Fibroblast of peridontal ligament (primary cell): Measurements from ENCODE around the gene TFB2M.

Source experiments
- DNase-seq: peaks from one replicate; pipeline ENCODE4 v3.0.0-alpha.2; 2010; ENCODE audit errors: extremely low read depth

Gene TFB2M

DNA sequence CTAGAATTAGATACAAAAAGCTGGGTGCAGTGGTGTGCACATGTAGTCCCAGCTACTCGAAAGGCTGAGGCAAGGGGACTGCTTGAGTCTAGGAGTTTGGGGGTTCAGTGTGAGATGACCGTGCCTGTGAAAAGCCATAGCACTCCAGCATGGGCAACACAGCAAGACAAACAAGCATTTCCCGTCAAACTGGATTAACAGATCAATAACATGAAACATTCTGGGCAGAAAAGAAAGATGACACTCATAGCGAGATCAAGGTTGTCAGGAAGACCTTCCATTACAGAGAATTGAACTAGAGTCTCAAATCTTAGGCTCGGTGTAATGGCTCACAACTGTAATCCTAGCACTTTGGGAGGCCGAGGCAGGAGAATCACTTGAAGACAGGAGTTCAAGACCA is 14.0 kb downstream of the TFB2M start:
- DNase-seq = no peak

DNA sequence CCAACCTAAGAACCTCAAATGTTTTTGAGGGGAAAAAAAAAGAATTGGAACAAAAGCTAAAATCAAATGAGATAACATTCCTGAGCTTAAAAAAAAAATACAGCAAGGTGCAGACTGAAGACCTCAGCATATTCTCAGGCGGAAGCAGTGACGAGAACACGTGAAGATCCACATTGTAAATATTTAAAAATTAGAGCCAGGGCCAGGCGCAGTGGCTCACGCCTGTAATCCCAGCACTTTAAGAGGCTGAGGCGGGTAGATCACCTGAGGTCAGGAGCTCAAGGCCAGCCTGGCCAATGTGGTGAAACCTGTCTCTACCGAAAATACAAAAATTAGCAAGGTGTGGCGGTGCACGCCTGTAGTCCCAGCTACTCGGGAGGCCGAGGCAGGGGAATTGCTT is 15.7 kb downstream of the TFB2M start:
- DNase-seq = no peak

DNA sequence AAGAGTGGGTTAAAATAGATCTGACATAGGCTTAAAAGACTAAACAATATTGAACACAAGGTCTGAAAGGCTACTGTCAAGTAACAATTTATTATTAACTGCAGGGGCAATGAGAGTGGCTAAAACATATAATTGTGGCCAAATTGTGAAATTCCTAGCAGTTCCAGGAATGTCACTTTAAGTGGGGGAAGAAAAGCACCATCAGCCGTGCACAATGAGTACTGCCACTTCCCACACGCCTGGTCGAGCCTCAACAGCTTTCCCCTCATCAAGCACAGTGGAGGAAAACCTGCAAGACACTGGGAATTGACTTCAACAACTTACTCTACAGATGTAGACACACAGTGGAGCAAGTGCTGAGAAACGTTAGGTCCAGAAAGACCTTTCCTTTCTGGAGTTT is 16.4 kb downstream of the TFB2M start:
- no peak for DNase-seq

DNA sequence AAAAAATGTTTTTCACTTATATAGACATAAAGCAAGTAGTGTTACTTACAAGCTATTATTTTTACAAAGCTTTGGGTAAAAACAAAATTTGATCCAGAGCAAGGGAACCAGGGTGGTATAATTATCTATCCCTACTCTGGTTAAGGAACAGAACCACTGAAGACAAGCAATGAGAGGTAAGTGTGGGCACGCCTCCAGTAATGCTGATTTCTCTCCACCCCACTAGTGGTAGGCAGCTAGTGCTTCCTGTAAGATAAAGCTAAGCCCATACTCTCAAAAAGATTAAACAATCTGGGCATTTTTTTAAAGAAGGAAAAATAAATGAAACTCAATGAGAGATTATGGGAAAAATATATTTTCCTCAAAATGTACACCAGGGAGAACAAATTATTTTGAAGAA is 22.1 kb downstream of the TFB2M start:
- no peak for DNase-seq

DNA sequence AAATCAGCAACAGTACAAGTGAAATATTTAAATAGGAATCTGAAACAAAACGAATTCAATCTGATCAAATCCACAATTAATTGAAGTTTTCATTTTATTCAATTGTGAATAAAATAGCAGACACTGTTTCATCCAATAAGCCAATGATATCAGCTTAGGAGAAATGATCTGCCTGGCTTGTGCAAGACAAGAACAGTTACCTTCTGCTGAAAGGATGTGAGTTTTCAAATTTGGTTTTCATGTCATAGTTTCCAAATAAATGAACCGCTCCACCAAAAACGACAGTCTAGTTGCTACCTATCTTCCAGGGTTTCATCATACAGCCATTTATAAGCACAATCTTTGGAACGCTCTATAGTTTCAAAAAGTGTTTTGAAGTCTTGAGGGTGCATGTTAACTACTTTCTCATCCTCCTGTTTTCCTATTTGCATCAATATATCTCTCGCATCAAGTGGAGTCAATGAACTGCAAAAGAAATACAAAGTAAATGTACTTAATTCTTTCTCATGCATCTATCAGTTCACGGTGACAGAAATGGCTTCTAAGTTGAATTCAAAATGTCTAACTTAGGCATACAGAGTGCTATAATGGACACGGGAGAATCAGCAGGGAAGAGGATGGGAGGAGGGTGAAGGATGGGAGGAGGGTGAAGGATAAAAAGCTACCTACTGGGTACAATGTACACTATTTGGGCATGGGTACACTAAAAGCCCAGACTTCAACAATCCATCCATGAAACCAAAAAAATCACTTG is 25.1 kb downstream of the TFB2M start:
- no peak for DNase-seq

DNA sequence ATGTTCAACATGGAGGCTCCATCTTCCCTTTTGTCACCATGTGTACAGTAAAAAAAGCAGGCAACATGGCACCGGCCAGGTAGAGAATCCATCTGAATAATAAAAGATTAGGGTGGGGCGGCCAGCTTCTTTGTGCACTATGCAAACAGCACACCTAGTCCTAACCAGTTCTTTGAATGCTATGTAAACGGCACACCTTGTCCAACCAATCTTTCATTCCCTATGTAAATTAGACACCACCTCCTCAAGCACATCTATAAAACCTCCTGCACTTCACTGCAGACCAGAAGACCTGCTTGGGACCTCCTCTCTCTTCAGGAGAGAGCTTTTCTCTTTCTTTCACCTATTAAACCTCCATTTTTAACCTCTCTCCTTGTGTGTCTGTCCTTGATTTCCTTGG is 28.2 kb downstream of the TFB2M start:
- DNase-seq = no peak

DNA sequence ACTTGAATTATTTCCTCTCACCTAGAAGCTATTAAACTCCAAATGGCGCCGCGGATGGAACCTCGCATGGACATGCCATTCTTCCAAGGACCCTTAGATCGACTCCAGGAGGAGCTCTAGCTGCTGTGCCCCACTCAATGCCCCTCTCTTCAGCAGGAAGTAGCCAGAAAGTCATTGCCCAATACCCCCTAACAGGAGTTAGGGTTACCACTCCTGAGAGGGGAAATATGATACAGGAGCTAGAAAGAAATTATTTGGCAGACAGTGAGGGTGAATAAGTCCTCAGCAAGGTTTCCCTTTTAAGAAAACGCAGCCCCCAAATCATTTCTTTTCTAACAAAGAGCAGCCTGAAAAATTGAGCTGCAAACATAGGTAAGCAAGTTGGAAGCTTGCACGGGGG is 28.6 kb downstream of the TFB2M start:
- DNase-seq = no peak

DNA sequence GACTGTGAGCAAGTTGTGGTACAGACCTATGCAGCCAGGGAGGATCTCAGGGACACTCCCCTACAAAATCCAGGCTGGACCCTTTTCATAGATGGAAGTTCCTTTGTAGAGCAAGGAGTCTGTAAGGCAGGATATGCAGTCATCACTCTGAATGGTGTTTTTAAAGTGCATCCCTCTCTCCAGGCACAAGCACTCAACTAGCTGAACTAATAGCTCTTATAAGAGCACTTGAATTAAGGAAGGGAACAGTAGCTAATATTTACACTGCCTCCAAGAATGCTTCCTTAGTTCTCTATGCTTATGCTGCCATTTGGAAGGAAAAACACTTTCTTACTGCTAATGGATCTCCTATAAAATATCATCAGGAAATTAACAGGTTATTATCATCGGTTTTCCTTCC is 31.9 kb downstream of the TFB2M start:
- DNase-seq = no peak

DNA sequence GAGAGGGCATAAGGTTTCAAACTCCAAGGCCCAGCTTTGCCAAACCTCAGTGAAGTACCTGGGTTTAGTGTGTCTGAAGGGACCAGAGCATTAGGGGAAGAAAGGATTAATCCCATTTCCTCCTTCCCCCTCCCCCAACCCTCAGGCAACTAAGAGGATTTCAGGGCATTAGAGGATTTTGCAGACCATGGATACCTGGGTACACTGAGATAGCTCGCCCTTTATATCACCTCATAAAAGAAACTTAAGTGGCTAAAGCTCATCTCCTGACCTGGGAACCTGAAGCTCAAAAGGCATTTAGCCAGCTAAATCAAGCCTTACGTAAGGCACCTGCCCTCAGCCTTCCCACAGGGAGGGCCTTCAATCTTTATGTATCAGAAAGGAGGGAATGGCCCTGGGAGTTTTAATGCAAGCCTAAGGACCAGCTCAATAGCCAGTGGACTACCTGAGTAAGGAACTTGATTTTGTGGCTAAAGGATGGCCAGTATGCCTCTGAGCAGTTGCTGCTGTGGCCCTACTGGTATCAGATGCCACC is 32.6 kb downstream of the TFB2M start:
- DNase-seq = no peak

DNA sequence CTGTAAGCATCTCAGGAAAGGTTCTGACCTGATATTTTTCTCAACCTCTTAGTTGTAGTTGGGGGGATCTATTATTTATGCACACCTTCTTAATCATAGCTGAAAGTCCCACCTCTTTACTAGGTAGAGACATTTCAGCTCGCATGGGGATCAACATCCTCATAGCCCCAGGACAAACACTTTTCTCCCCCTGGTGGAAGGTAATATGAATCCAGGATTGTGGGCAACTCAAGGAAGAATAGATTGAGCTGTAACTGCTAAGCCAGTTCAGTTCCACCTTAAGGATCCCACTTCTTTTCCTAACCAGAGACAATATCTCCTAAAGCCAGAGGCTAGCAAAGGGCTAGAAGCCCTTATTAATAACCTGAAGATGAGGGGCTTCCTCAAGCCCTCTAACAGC is 33.5 kb downstream of the TFB2M start:
- no peak for DNase-seq

DNA sequence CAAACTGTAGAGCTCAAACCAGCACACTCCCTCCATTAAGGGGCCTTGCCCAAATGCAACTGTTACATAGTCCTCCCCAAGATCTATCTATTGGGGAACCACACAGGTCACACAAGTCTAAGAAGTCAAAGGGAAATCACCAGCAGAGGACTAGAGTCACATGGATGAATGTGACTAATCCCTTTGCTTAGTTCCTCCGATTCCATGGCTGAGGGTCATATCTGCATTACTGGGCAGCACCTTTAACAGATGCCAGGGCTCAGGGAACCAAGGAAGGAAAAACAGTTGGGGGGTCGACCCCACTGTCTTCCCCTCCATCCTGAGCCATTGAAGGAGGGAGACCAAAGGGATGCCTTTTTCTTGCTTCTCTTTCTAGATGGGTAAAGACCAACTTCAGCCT is 35.6 kb downstream of the TFB2M start:
- no peak for DNase-seq

DNA sequence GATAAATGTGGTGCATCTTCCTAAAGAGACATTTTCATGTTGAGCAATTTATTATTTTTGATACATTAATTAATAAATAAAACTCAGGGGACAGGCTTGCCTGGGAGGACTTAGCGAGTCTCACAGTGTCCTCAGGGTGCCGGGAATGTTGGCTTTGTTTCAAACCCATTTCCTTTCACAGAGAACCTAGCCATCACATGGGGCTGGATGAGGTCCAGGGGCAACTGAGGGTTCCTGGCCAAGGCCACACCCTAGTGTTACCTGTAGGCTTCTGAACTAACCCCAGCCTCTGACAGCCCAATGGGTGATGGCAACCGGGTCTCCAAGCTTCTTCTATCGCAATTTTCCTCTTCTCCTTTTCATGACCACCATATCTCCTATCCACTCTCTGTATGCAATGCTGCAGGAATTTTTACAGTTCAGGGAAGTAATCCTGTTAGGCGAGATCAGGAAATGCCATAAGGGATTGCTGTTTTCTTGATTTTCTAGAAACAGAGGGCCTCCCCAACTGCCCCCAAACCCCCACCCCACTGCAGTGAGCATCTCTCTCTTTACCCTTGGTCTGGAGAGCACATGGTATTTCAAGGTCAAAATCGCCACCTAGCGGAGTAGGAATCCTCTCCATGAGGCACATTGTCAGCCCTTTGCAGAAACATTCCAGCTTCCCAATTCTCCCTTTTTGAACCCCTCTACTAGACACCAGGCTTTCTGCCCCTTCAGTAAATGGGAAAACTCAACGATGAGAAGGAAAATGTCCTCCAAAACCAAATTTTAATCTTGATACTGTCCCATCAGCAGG is 36.9 kb downstream of the TFB2M start:
- DNase-seq = no peak

DNA sequence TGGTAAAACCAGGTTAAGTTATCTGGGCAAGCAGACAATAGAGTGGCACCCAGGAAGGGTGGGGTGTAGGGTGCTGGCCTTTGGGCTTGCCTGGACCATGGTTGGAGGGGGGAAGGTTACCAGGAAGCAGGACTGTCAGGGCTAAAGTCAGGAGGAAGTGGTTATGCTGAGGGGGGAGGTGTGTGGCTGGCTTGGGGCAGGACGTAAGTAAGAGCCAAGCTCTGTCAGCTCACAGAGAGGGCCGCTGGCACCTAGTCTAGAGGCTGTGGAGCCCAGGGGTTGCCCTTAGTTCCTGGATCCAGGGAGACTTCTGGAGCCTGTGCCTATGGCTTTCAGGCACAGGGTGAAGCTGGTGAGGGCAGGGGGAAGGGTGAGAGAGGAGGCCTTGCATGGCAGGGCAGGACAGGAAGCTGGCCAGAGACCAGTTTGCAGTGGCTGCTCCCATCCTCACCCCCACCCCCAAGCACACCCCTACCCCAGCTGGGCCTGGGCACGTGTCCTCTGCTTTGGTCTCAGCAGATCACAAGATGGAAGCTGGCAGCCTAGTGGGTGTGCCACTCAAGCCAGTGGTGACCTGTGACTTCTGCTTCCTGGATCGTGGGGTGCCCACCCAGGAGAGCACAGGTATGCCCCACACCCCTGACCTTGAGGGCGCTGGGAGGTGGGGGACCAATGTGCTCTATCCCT is 38.5 kb downstream of the TFB2M start:
- no peak for DNase-seq

DNA sequence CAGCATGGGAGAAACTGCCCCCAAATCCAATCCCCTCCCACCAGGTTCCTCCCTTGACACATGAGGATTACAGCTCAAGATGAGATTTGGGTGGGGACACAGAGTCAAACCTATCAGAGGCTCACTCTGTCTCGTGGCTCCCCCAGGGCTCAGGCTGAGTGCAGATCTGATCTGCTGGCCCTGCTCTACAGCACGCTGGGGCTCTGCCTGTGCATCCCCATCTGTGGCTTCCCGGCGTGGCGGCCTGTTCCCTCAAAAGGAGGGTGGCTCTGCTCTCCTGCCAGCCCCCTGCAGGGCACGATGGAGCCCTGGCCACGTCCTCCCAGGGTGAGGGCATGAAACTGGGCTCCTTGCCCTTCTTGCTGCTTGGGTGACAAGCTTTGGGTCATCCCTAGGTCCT is 39.1 kb downstream of the TFB2M start:
- no peak for DNase-seq

DNA sequence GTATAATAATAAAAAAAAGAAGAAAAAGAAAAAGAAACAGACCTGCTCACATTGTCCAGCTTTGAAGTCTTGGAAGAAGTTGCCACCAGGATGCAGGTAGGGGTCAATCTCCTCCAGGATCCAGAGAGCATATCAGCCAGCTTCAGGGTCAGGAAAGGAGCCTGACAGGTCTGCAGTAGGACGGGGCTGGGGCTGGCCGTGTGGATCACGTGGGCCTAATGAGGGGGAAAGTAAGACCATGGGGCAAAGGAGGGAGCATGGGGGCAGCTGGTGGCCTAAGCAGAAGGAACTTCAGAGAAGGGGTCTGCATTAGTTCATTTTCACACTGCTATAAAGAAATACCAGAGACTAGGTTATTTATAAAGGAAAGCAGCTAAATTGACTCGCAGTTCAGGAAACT is 39.7 kb downstream of the TFB2M start:
- DNase-seq = no peak

DNA sequence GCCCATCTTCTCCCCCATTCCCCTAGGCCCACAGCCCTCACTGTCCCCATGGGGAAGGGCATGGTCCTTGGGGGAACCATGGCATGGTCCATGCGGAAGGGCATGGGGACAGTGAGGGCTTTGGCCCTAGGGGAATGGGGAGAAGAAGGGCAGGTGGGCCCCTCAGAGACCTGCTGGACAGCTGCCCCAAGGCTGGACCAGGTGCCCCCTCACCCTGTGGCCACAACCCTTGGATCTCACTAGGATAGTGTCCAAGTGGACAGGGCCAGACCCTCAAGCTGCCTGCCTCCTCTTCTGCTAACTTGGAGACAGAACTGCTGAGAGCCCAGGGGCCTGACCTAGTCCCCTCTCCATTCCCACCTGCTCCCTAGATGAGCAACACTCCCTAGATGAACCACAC is 46.5 kb downstream of the TFB2M start:
- no peak for DNase-seq

DNA sequence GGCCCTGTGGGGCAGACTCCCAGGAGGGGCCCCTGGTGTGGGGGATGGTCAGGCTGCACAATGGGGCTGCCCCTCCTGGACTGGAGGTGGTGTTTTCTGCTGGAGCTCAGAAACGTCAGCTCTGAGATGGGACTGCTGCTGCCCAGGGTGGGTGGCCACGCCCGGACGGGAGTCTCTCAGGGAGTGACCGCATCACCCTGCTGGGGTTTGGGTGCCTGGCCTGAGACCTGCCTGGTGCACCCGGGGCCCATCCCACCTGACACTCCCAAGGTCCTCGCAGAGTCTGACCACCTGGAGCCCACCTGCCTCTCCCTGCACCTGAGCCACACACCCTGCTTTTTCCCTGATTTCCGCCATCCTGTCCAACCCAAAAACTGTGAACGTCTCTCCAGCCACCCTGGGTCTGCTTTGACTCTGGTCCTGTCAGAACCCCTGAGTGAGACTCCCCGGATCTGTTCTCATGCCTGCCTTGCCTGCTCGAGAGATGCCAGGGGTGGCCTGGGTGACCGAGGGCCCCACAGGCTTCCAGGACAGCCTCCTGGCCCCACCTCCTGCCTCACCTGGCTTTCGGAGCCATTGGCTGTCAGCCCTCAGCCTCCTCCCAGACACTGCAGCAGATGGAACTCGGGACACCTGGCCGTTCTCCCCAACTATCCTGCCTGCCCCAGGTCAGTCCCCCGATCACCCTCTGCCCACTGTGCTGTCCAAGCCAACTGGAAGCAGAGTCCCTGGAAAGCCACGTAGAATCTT is 47.4 kb downstream of the TFB2M start:
- DNase-seq = no peak

DNA sequence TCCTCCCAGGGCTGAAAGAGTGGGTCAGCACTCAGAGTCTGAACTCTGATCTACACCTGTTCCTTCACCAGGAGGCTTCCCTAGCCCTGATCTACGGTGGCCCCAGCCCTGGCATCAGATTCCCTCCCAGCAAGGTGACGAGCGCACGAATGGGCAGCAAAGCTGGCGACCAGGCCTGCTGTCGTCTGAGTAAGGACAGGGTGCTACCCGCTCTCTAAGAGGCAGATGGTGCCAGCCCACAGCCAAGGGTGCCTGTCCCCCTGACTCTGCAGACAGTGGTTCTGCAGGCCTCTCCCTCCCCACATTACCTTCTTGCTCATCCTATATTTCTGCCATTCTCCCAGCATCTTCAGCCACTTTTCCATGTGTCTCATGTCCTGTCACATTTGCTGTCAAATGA is 48.7 kb downstream of the TFB2M start:
- no peak for DNase-seq

DNA sequence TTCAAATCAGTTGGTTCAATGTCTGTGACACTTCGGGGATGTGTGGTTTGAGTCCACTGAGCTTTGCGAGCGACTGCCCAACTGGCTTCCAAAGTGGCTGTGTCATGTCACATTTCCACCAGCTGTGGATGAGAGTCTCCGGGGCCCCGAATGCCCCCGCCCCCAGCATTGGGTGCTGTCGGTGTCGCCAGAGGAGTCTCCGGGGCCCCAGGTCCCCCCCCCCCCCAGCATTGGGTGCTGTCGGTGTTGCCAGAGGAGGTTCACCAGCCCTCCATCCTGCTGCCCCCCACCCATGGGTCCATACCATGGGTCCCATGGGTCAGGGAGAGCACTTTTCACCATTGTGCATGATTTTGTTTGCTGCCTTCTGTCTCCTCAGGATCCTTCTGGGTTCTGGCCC is 49.9 kb downstream of the TFB2M start:
- no peak for DNase-seq

DNA sequence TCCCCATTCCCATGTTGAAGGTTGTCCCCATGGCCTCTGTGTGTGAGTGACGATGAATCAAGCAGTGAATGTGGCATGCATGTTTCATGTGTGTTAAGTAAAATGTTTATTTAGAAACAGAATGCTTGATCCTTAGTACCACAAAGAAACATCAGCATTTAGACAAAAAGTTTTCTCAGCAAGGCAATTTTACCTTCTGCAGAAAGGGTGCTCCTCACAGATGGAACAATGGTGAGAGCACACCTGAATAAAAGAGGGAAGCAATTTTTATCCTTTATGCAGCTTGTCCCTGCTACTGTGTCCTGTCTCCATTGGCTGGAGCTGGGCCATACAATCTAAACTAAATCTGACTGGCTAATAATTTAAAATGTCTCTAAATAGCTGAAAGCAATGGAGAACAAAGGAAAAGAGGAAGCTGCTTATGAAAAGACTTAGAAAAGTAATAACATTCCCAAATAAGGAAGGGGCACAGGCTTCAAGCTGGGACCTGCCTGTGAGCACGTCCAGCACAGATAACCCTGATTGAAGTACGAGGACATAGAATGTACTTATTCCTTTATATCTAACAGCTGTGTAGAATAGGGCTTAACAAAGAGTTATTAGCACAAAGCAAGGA is 50.6 kb downstream of the TFB2M start:
- no peak for DNase-seq

DNA sequence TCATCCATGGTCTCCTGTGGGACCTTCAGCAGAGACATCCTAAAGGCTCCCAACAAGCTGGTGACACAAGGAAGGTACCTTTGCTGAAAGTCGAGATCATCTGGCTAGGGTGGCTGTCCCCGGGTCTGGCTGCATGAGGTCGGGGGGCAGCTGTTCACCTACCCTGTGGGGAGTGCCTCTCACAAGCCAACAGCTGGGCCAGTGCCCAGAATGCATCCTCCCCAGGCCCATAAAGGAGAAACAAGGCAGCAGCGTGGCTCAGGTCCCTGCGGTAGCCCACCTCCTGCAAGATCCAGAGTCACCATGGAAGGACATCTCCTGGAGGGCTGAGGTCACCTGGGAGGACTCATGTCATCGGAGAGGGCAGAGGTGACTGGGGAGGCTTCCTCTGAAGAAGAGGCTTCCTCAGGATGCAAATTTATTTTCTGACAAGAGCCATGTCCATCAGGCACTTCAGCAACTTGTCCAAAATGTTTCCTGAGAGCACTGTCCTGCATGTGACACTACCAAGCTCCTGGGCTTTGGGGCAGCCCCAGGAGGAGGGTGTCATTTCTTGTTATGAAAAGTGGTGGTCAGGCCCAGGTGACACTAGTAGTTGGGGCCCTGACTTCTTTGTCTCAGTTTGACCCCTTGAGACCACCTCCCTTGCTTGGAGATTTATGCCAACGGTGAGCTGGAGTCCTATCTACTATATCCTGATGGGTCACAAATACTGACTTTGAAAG is 52.3 kb downstream of the TFB2M start:
- DNase-seq = no peak
